Nephron progenitor cell (in vitro differentiated cells): ENCODE measurements around the gene ENO2.

Source experiments
- DNase-seq: peaks from one replicate; pipeline ENCODE4 v3.0.0; 2021
- H3K27ac Mint-ChIP-seq: 2 replicates; pipeline ENCODE4 v1.8.0; 2021; ENCODE audit warnings: mild to moderate bottlenecking, moderate library complexity, mixed read lengths
- H3K27me3 Mint-ChIP-seq: 2 replicates; pipeline ENCODE4 v1.8.0; 2021; ENCODE audit warnings: mild to moderate bottlenecking, low read depth, mixed read lengths; ENCODE audit not compliant: poor library complexity
- H3K36me3 Mint-ChIP-seq: 2 replicates; pipeline ENCODE4 v1.8.0; 2021; ENCODE audit warnings: low read depth, mixed read lengths
- H3K4me1 Mint-ChIP-seq: 2 replicates; pipeline ENCODE4 v1.8.0; 2021; ENCODE audit warnings: mixed read lengths
- H3K4me3 Mint-ChIP-seq: 2 replicates; pipeline ENCODE4 v1.8.0; 2021; ENCODE audit warnings: mild to moderate bottlenecking, moderate library complexity, mixed read lengths
- H3K9me3 Mint-ChIP-seq: 2 replicates; pipeline ENCODE4 v1.8.0; 2021; ENCODE audit warnings: mild to moderate bottlenecking, moderate library complexity, mixed read lengths
- CTCF ChIP-seq: fragments of 200-600 bp; sonication (generic); IDR thresholded peaks from 2 replicates; pipeline ENCODE4 v1.5.0; 2021; ENCODE audit warnings: antibody characterized with exemption

The ENO2 gene

GRCh38 chr12:6937481-6938352 is 23.3 kb downstream of the ENO2 start:
- Mint-ChIP-seq H3K4me3 (peak overlapping the region; percentile 83), H3K4me1 (peaks cover 58% of the 10 kb centered on the region), H3K9me3 (no peaks in the 10 kb centered on the region), H3K27ac (peak overlapping the region; percentile 91), H3K27me3 (peaks cover 6% of the 10 kb centered on the region), H3K36me3 (peaks cover 64% of the 10 kb centered on the region)
- DNase-seq: peak; percentile 90
- peak; percentile 87 for TF ChIP-seq CTCF

GRCh38 chr12:6938353-6939190 is 24.2 kb downstream of the ENO2 start:
- TF ChIP-seq CTCF: no peak
- H3K4me3 Mint-ChIP-seq: peak overlapping the region; percentile 83
- peak overlapping the region; percentile 91 for H3K27ac Mint-ChIP-seq
- no peaks in the 10 kb centered on the region for H3K9me3 Mint-ChIP-seq
- peaks cover 6% of the 10 kb centered on the region for H3K27me3 Mint-ChIP-seq
- no peak for DNase-seq
- H3K4me1 Mint-ChIP-seq: peaks cover 63% of the 10 kb centered on the region
- peaks cover 60% of the 10 kb centered on the region for H3K36me3 Mint-ChIP-seq

- peak overlapping the region; percentile 73 for H3K4me3 Mint-ChIP-seq
- peaks cover 6% of the 10 kb centered on the region for H3K27me3 Mint-ChIP-seq
- H3K4me1 Mint-ChIP-seq: peaks cover 61% of the 10 kb centered on the region
- H3K27ac Mint-ChIP-seq: peak overlapping the region; percentile 91
- no peak for TF ChIP-seq CTCF
- no peaks in the 10 kb centered on the region for H3K9me3 Mint-ChIP-seq
- peaks cover 54% of the 10 kb centered on the region for H3K36me3 Mint-ChIP-seq
- DNase-seq: no peak
These were observed 24.8 kb downstream of the ENO2 start for GRCh38 chr12:6939191-6939540.

- H3K36me3 Mint-ChIP-seq: peaks cover 35% of the 10 kb centered on the region
- TF ChIP-seq CTCF: no peak
- DNase-seq: no peak
- H3K9me3 Mint-ChIP-seq: no peaks in the 10 kb centered on the region
- no peak overlapping the region for H3K4me3 Mint-ChIP-seq
- peaks cover 2% of the 10 kb centered on the region for H3K27me3 Mint-ChIP-seq
- no peak overlapping the region for H3K27ac Mint-ChIP-seq
- H3K4me1 Mint-ChIP-seq: peaks cover 82% of the 10 kb centered on the region
These were observed 26.9 kb downstream of the ENO2 start for GRCh38 chr12:6941267-6941666.

GRCh38 chr12:6941782-6942181 is 27.4 kb downstream of the ENO2 start:
- H3K36me3 Mint-ChIP-seq: peaks cover 30% of the 10 kb centered on the region
- peaks cover 2% of the 10 kb centered on the region for H3K27me3 Mint-ChIP-seq
- H3K9me3 Mint-ChIP-seq: no peaks in the 10 kb centered on the region
- DNase-seq: no peak
- H3K4me1 Mint-ChIP-seq: peaks cover 82% of the 10 kb centered on the region
- no peak for TF ChIP-seq CTCF
- H3K27ac Mint-ChIP-seq: no peak overlapping the region
- H3K4me3 Mint-ChIP-seq: no peak overlapping the region
